Caco-2 (cell line): ENCODE measurements around the gene CD34. TPM values are rescaled to one million over a fixed set of nuclear protein-coding genes. Genes with fewer than 3 reads are reported as not detected.

ENCODE experiments used
- BruUV-seq: library from RNA; stranded (reverse); fragments of 400-500 nt; replicated peaks from 2 replicates; lab custom pipeline; 2021; lab: Mats Ljungman, UMichigan
- CTCF ChIA-PET: fragments of 300-600 bp; sonication (Branson Sonifier 250); formaldehyde crosslinking; loops from one replicate; lab custom pipeline; 2022; ENCODE audit warnings: antibody characterized with exemption; lab: Charles Lee
- POLR2A ChIA-PET: fragments of 300-600 bp; sonication (Branson Sonifier 250); formaldehyde crosslinking; loops from one replicate; lab custom pipeline; 2022; ENCODE audit warnings: antibody characterized with exemption; lab: Charles Lee
- DNase-seq, 2 experiments: peaks; one replicate each; pipeline versions ENCODE4 v3.0.0 to v3.0.0-alpha.2; 2020 to 2022
- H3K27me3 ChIP-seq: replicated peaks from 2 replicates; pipeline ENCODE4 v1.6.0; 2011; ENCODE audit warnings: low read length; ENCODE audit not compliant: control insufficient read depth, insufficient read depth
- H3K36me3 ChIP-seq: 2 replicates; pipeline ENCODE4 v1.5.1; 2011; ENCODE audit warnings: low read length; ENCODE audit not compliant: control insufficient read depth, insufficient read depth
- H3K4me1 ChIP-seq: fragments of 250-450 bp; sonication (Bioruptor Pico); 2 replicates; pipeline ENCODE4 v1.5.1; 2020; ENCODE audit warnings: mild to moderate bottlenecking
- H3K4me3 ChIP-seq: 2 replicates; pipeline ENCODE4 v1.5.1; 2011; ENCODE audit warnings: low read depth, mild to moderate bottlenecking, control low read depth, low read length
- H3K9me3 ChIP-seq: fragments of 250-450 bp; sonication (Bioruptor Pico); 2 replicates; pipeline ENCODE4 v1.5.1; 2020; ENCODE audit warnings: mild to moderate bottlenecking, moderate library complexity
- H3K27ac Mint-ChIP-seq: one replicate; pipeline ENCODE4 v1.8.0; 2022; ENCODE audit warnings: mixed read lengths; ENCODE audit not compliant: unreplicated experiment
- H3K27me3 Mint-ChIP-seq: one replicate; pipeline ENCODE4 v1.8.0; 2022; ENCODE audit warnings: mixed read lengths; ENCODE audit not compliant: insufficient read depth, unreplicated experiment
- H3K36me3 Mint-ChIP-seq: one replicate; pipeline ENCODE4 v1.8.0; 2022; ENCODE audit warnings: mild to moderate bottlenecking, mixed read lengths; ENCODE audit not compliant: insufficient read depth, unreplicated experiment
- H3K4me1 Mint-ChIP-seq: one replicate; pipeline ENCODE4 v1.8.0; 2022; ENCODE audit warnings: low read depth, mixed read lengths; ENCODE audit not compliant: unreplicated experiment
- H3K4me3 Mint-ChIP-seq: one replicate; pipeline ENCODE4 v1.8.0; 2022; ENCODE audit warnings: mild to moderate bottlenecking, moderate library complexity, mixed read lengths; ENCODE audit not compliant: unreplicated experiment
- H3K9me3 Mint-ChIP-seq: one replicate; pipeline ENCODE4 v1.8.0; 2022; ENCODE audit warnings: mixed read lengths; ENCODE audit not compliant: unreplicated experiment
- CTCF ChIP-seq, 2 experiments: fragments of 200-600 bp in 1 of 2; IDR thresholded peaks; 1 replicate in 1 of 2; 2 replicates in 1 of 2; pipeline versions ENCODE4 v1.5.1 to v1.8.0; 2011 to 2022; ENCODE audit warnings: antibody characterized with exemption in 1 of 2, control low read depth in 1 of 2, inconsistent platforms in 1 of 2, low read depth in 1 of 2, low read length in 1 of 2, mild to moderate bottlenecking in 1 of 2, moderate library complexity in 1 of 2; ENCODE audit not compliant: insufficient read depth in 1 of 2, severe bottlenecking in 1 of 2, unreplicated experiment in 1 of 2
- intact Hi-C: fragments of 100-400 bp; cut with micrococcal nuclease; formaldehyde crosslinking; loops from one replicate; pipeline ENCODE4 v1.10.0; 2022; ENCODE audit not compliant: unreplicated experiment
- total RNA-seq: library from RNA; stranded (reverse); gene quantifications from 2 replicates; pipeline ENCODE4 v1.2.3, GENCODE V29; 2022

CD34 gene
- total RNA-seq, 1 experiment from 2014 or later, result not detected

DNA sequence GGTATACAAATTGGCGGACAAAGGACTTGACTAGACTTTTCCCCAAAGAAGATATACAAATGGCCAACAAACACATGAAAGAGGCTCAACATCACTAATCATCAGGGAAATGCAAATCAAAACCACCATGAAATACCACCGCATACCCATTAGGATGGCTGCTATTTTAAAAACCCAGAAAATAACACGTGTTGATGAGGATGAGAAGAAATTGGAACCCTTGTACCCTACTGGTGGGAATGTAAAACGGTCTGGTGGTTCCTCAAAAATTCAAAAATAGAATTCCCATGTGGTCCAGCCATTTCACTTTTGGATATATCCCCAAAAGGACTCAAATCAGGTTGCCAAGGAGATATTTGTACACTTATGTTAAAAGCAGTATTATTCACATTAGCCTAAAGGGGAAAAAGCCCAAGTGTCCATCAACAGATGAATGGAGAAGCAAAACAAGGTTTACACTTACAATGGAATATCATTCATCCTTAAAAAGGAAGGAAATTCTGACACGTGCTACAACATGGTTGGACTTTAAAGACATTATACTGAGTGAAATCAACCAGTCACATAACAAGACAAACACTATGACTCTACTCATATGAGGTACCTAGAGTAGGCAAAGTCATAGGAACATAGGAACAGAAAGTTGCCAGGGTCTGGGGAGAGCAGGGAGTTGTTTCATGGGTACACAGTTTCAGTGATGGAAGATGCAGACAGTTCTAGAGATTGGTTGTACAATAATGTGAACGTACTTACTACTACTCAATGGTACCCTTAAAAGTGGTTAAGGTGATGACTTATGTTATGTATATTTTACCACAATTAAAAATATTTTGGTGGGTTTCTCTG lies 17.0 kb downstream of the CD34 start:
- Histone ChIP-seq H3K27me3 (no peaks in the 10 kb centered on the region), H3K36me3 (no peaks in the 10 kb centered on the region), H3K4me1 (0 out of 2 replicates have a peak, but pooled peaks cover 5% of the 10 kb centered on the region), H3K9me3 (no peaks in the 10 kb centered on the region), H3K4me3 (no peak overlapping the region)
- Mint-ChIP-seq H3K27me3 (no peaks in the 10 kb centered on the region), H3K9me3 (no peaks in the 10 kb centered on the region), H3K4me1 (no peaks in the 10 kb centered on the region), H3K27ac (no peak overlapping the region), H3K4me3 (no peak overlapping the region), H3K36me3 (no peaks in the 10 kb centered on the region)
- BruUV-seq, result no TSS peak
- TF ChIP-seq CTCF (IDR thresholded peaks at IDR 0.05; ENCODE audit: insufficient read depth in 1 of 2, low read depth in 1 of 2, low read length in 1 of 2, severe bottlenecking in 1 of 2, unreplicated experiment in 1 of 2), result no peak
- CTCF ChIA-PET, result interaction anchor here (0.9 kb wide), 1 partner anchor 9 kb away, joined by 3 read pairs; no protein-coding TSS in a partner anchor
- intact Hi-C loops, result no loop called here
- POLR2A ChIA-PET, result no interaction called here
- no peak for DNase-seq

DNA sequence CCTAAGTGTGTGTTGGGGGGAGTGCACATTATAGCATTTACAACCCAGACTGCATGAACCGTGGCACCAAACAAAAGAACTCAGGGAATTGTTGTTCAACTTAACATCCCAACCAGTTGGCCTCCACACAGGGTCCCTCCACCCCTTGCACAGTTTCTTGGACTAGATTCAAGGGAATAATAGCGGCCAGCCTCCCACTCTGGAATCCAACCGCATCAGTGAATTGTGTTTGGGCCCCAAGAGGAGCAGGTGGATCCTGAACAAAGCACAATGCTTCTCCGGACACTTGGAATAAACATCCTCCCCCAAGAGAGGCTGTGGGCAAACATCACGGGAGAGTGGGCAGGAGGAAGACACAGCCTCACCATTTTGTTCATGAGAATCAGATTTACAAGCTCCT lies 18.2 kb downstream of the CD34 start:
- Histone ChIP-seq H3K4me1 (0 out of 2 replicates have a peak, but pooled peaks cover 5% of the 10 kb centered on the region), H3K27me3 (no peaks in the 10 kb centered on the region), H3K4me3 (no peak overlapping the region), H3K9me3 (no peaks in the 10 kb centered on the region), H3K36me3 (no peaks in the 10 kb centered on the region)
- TF ChIP-seq CTCF (IDR thresholded peaks at IDR 0.05; ENCODE audit: insufficient read depth in 1 of 2, low read depth in 1 of 2, low read length in 1 of 2, severe bottlenecking in 1 of 2, unreplicated experiment in 1 of 2), result no peak
- Mint-ChIP-seq H3K27ac (no peak overlapping the region), H3K4me1 (no peaks in the 10 kb centered on the region), H3K27me3 (no peaks in the 10 kb centered on the region), H3K36me3 (no peaks in the 10 kb centered on the region), H3K4me3 (no peak overlapping the region), H3K9me3 (no peaks in the 10 kb centered on the region)
- ChIA-PET CTCF (no interaction called here), POLR2A (no interaction called here)
- no TSS peak for BruUV-seq
- intact Hi-C loops, result no loop called here
- DNase-seq, result no peak

GRCh38 chr1:207891148-207891547 lies 19.8 kb downstream of the CD34 start:
- Histone ChIP-seq H3K36me3 (no peaks in the 10 kb centered on the region), H3K4me3 (no peak overlapping the region), H3K4me1 (0 out of 2 replicates have a peak, but pooled peaks cover 5% of the 10 kb centered on the region), H3K27me3 (no peaks in the 10 kb centered on the region), H3K9me3 (no peaks in the 10 kb centered on the region)
- no peak for TF ChIP-seq CTCF (IDR thresholded peaks at IDR 0.05; ENCODE audit: insufficient read depth in 1 of 2, low read depth in 1 of 2, low read length in 1 of 2, severe bottlenecking in 1 of 2, unreplicated experiment in 1 of 2)
- Mint-ChIP-seq H3K36me3 (no peaks in the 10 kb centered on the region), H3K9me3 (no peaks in the 10 kb centered on the region), H3K4me3 (no peak overlapping the region), H3K4me1 (no peaks in the 10 kb centered on the region), H3K27me3 (no peaks in the 10 kb centered on the region), H3K27ac (no peak overlapping the region)
- no peak for DNase-seq
- intact Hi-C loops, result no loop called here
- no TSS peak for BruUV-seq
- ChIA-PET CTCF (interaction anchor here (1.4 kb wide), 1 partner anchor 22 kb away, joined by 4 read pairs; no protein-coding TSS in a partner anchor), POLR2A (no interaction called here)
